GM06990 (cell line): ENCODE data around the gene TBX2.

ENCODE experiments used
- DNase-seq: peaks from one replicate; pipeline ENCODE4 v3.0.0-alpha.2; 2011; ENCODE audit not compliant: insufficient read length; ENCODE audit errors: extremely low read depth
- H3K27me3 ChIP-seq: replicated peaks from 2 replicates; pipeline ENCODE4 v1.6.0; 2011; ENCODE audit warnings: low read length; ENCODE audit not compliant: control insufficient read depth, insufficient read depth
- H3K36me3 ChIP-seq: 2 replicates; pipeline ENCODE4 v1.5.1; 2011; ENCODE audit warnings: low read length; ENCODE audit not compliant: control insufficient read depth, insufficient read depth
- H3K4me3 ChIP-seq: replicated peaks from 2 replicates; pipeline ENCODE4 v1.5.1; 2011; ENCODE audit warnings: low read depth, mild to moderate bottlenecking, control low read depth, low read length
- CTCF ChIP-seq: IDR thresholded peaks from 2 replicates; pipeline ENCODE4 v1.5.1; 2011; ENCODE audit warnings: low read length, control low read depth, mild to moderate bottlenecking, inconsistent platforms; ENCODE audit not compliant: insufficient read depth, poor library complexity, severe bottlenecking

Gene TBX2

GRCh38 chr17:61405686-61406536 is 6.3 kb downstream of the TBX2 start:
- TF ChIP-seq CTCF: no peak
- Histone ChIP-seq H3K4me3 (no peak overlapping the region), H3K36me3 (no peaks in the 10 kb centered on the region), H3K27me3 (peaks cover 13% of the 10 kb centered on the region)
- no peak for DNase-seq

DNA sequence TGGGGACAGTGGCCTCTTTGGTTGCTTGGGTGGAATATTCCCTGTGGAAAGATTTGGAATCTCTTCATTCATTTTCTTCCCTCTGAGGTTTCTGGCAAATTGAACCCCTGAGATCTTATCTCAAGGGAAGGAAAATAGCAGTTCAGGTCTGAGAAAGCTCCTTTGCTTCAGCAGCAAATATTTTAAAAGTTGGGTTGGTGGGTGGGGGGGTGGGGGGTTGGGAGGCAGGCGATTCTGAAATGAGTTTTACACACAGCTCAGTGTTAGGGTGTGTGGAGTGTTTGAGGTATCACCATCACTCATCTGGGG is 6.8 kb downstream of the TBX2 start:
- Histone ChIP-seq H3K4me3 (no peak overlapping the region), H3K36me3 (no peaks in the 10 kb centered on the region), H3K27me3 (peaks cover 14% of the 10 kb centered on the region)
- TF ChIP-seq CTCF: no peak
- no peak for DNase-seq

GRCh38 chr17:61406971-61407911 is 7.6 kb downstream of the TBX2 start:
- DNase-seq: no peak
- no peaks in the 10 kb centered on the region for H3K36me3 ChIP-seq
- no peak overlapping the region for H3K4me3 ChIP-seq
- H3K27me3 ChIP-seq: peaks cover 15% of the 10 kb centered on the region
- TF ChIP-seq CTCF: no peak

- no peak for DNase-seq
- Histone ChIP-seq H3K36me3 (no peaks in the 10 kb centered on the region), H3K27me3 (peaks cover 15% of the 10 kb centered on the region)
These were observed 8.8 kb downstream of the TBX2 start for GRCh38 chr17:61408151-61409041.

More at GRCh38 chr17:61408151-61409041, 8.8 kb downstream of the TBX2 start:
- no peak for TF ChIP-seq CTCF
- no peak overlapping the region for H3K4me3 ChIP-seq
